Measurements from ENCODE around the gene PDE8B. TPM values are rescaled to one million over a fixed set of nuclear protein-coding genes. Genes with fewer than 3 reads are reported as not detected.
"Not testable (repeated sequence)": the region's sequence is repeated elsewhere in the genome, so short reads cannot be mapped to it uniquely, and the experiment has no call there.

The PDE8B gene
- total RNA-seq, 2 experiments from 2014 or later, result 0.05 TPM; not detected in 1

DNA sequence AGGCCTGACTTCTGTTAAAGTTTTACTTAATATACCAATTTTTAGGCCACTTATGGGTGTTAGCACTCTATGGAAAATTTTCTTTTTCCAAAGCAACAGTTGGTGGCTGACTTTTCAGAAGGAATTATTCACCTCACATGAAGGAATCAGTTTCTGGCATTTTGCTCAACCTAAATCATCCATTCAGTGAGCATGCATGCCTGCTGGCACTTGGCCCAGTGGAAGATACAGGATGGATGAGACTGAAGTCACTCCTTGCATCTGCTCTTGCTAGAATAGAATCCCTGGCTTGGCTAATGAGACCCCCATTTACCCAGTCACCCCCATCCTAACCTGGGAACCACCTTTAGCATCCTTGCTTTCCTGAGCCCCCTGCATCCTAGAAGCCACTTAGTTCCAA lies 149.9 kb downstream of the PDE8B start:
- POLR2A ChIA-PET, result no interaction called here
- no peak for DNase-seq
- CTCF ChIA-PET, result no interaction called here
- Mint-ChIP-seq H3K9me3 (no peaks in the 10 kb centered on the region), H3K27me3 (peaks cover 4% of the 10 kb centered on the region), H3K27ac (no peak overlapping the region), H3K4me1 (peaks cover 14% of the 10 kb centered on the region), H3K36me3 (ENCODE audit: low read depth) (no peaks in the 10 kb centered on the region), H3K4me3 (no peak overlapping the region)

DNA sequence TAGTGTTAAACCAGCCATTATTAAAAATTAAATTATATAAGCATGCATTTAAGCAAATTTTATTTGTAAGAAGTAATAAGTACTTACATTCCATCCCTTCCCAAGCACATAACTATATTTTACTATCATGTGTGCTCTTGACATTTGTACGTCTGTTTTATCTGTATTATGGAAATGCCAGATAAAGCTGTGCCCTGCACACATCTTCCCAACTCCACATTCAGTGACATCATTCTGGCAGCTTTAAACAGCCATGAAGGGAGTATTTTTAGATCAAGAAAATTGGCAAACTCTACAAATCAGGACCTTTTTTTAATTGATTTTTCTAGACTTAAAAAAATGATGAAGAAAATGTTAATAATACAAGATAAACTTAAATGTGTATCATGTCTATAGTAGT lies 150.5 kb downstream of the PDE8B start:
- CTCF ChIA-PET, result no interaction called here
- Mint-ChIP-seq H3K27me3 (peaks cover 4% of the 10 kb centered on the region), H3K4me3 (no peak overlapping the region), H3K4me1 (peaks cover 14% of the 10 kb centered on the region), H3K27ac (no peak overlapping the region), H3K36me3 (ENCODE audit: low read depth) (no peaks in the 10 kb centered on the region), H3K9me3 (no peaks in the 10 kb centered on the region)
- POLR2A ChIA-PET, result no interaction called here
- no peak for DNase-seq

DNA sequence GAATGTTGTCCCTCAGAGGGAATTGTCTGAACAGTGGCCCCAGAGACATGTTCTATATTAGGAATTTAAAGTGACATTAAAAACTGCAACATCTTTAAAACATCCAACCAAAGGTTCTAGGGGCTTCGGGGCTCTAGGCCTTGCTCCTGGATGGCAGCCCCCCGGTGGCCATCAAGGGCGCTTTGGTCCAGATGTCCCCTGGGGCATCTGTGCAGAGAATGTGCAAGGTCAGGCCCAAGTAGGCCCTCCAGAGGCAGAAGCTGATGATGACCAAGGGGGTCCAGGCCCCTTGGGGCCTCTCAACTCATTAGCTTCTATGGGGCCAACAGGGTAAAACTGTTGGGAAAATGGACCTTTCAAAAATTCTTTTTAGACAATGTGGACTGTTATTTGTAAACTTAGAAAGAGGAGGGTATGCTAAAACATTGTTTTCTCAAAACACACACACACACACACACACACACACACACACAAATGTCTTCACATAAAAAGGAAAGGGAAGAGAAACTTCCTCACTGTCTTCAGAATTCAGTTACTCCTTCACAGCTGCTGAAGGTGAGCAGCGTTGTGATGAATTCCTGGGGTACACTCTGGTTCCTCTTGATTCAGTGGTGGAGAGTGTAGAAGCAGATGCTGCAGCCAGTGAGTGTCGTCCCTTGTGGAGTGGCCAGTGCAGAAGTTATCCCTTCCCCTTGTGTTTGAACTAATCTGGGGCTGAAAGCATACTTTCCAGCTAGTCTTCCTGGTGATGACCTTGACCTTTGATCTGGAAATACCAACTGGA lies 156.4 kb downstream of the PDE8B start:
- Mint-ChIP-seq H3K27ac (no peak overlapping the region), H3K4me1 (no peaks in the 10 kb centered on the region), H3K36me3 (ENCODE audit: low read depth) (no peaks in the 10 kb centered on the region), H3K9me3 (no peaks in the 10 kb centered on the region), H3K4me3 (no peak overlapping the region), H3K27me3 (no peaks in the 10 kb centered on the region)
- POLR2A ChIA-PET, result no interaction called here
- no peak for DNase-seq
- CTCF ChIA-PET, result no interaction called here

DNA sequence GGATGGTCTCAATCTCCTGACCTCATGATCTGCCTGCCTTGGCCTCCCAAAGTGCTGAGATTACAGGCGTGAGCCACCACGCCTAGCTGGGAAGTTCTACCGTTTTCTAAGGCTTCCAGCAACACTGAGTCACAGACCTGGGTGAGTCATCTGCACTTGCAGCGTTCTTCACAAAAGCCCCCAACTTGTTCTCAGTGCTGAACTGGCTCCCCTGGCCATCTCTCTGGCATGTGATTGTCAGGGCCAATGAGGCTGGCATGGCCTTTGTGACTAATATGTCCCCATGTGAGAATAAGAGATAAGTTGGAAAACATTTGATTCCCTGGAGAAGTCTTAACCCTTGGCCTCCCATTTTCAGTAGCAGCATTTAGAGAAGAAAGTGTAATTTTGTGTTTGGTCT lies 157.3 kb downstream of the PDE8B start:
- no peak for DNase-seq
- ChIA-PET POLR2A (no interaction called here), CTCF (no interaction called here)
- no peaks in the 10 kb centered on the region for H3K36me3 Mint-ChIP-seq (ENCODE audit: low read depth)
- H3K9me3 Mint-ChIP-seq, result no peaks in the 10 kb centered on the region
- H3K4me1 Mint-ChIP-seq, result no peaks in the 10 kb centered on the region
- H3K27ac Mint-ChIP-seq, result no peak overlapping the region
- no peak overlapping the region for H3K4me3 Mint-ChIP-seq
- peaks cover 4% of the 10 kb centered on the region for H3K27me3 Mint-ChIP-seq

DNA sequence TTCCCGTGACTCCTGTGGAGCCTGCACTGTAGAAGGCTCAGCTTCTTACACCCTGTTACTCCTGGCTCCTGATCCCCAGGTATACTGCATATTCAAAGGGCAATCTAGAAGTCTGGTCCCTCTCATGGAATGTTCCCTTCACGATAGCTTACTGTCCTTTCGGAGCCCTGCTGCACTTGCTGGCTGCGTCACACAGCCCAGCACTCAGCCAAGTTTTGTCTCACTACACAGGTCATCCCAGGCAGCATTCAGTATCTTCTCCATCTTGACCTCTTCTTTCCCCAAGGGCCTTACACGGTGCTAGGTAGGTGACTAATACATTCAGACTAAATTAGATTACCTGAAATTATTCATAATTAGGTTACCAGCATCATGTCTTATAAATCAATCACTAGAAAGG lies 157.9 kb downstream of the PDE8B start:
- Mint-ChIP-seq H3K4me3 (no peak overlapping the region), H3K9me3 (no peaks in the 10 kb centered on the region), H3K4me1 (no peaks in the 10 kb centered on the region), H3K27ac (no peak overlapping the region), H3K36me3 (ENCODE audit: low read depth) (no peaks in the 10 kb centered on the region), H3K27me3 (peaks cover 4% of the 10 kb centered on the region)
- CTCF ChIA-PET, result no interaction called here
- POLR2A ChIA-PET, result no interaction called here
- DNase-seq, result no peak

DNA sequence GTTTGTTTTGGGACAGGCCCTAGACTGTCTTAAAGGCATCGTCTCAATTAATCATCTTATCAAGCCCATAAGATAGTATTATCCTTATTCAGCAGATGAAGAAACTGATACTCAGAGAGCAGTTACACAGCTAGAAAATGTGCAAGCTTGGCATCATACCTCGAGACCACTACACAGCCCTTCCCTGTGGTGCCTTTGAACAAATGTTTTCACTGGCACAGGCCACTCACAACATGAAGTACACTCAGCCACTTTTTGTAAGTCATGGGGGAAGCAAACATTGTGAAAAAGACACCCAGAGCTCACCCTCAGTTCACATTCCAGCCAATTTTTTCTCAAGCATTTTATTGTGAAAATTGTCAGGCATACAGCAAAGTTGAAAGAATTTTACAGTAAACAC lies 159.1 kb downstream of the PDE8B start:
- no peak overlapping the region for H3K27ac Mint-ChIP-seq
- CTCF ChIA-PET, result no interaction called here
- POLR2A ChIA-PET, result no interaction called here

DNA sequence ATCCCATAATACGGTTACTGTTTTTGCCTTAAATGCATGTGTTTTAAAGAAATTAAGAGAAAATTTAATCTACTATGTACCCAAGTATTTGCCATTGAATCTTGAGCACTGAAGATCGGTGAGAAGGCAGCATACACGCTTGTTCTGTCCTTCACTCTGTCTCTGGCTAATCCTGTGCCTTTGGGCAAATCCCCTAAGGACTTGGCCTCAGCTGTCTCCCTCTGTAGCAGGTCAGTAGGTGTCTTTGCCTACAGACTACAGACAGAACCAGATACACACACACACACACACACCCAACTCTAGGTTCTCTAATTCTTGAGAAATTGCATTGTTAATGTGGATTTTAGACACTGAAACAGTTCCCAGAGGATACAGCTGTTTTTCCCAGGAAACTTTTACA lies 164.2 kb downstream of the PDE8B start:
- no peak overlapping the region for H3K4me3 Mint-ChIP-seq
- ChIA-PET CTCF (interaction anchor here (0.9 to 1.1 kb wide), 2 partner anchors 10 to 118 kb away, joined by 3 to 4 read pairs; no protein-coding TSS in a partner anchor), POLR2A (no interaction called here)
- no peak for DNase-seq
- peaks cover 4% of the 10 kb centered on the region for H3K9me3 Mint-ChIP-seq
- H3K36me3 Mint-ChIP-seq (ENCODE audit: low read depth), result no peaks in the 10 kb centered on the region
- H3K27me3 Mint-ChIP-seq, result peaks cover 4% of the 10 kb centered on the region
- H3K4me1 Mint-ChIP-seq, result peaks cover 11% of the 10 kb centered on the region
- H3K27ac Mint-ChIP-seq, result no peak overlapping the region

More for the DNA sequence above, 159.1 kb downstream of the PDE8B start:
- no peak for DNase-seq
- peaks cover 4% of the 10 kb centered on the region for H3K27me3 Mint-ChIP-seq
- H3K36me3 Mint-ChIP-seq (ENCODE audit: low read depth), result no peaks in the 10 kb centered on the region
- H3K9me3 Mint-ChIP-seq, result no peaks in the 10 kb centered on the region
- no peaks in the 10 kb centered on the region for H3K4me1 Mint-ChIP-seq
- H3K4me3 Mint-ChIP-seq, result no peak overlapping the region

DNA sequence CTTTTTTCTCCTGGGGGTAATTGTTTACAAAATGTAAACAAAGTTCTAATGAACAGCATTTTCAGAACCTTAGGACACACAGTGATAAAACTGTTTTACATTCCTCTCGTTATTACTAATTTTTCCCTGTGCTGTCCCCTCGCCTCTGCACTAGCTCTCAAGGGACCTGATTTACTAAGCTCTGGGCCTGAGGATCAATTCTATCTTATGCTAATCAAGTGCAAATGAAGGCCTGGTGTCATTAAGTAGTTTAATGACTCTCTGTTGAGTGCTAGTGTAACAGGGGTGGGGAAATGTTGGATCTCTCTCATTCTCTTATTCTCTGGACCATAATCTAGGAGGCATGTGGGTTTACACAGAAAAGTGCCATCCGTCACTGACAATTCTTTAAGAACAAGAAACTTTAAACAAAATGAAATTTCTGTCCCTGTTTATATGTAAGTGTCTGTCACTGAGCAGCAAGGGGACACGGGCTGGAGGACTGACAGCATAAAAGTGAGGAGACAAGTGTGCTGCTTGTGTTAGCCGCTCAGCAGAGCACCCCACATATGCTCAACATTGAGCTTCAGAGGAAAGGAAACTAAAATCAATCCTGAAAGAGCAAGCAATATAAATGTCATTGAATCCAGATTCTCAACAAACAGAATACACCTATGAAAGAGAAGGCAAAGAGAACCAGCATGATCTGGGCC lies 166.3 kb downstream of the PDE8B start:
- DNase-seq, result no peak
- ChIA-PET POLR2A (no interaction called here), CTCF (no interaction called here)
- H3K4me1 Mint-ChIP-seq, result peaks cover 27% of the 10 kb centered on the region
- peaks cover 4% of the 10 kb centered on the region for H3K9me3 Mint-ChIP-seq
- peaks cover 3% of the 10 kb centered on the region for H3K36me3 Mint-ChIP-seq (ENCODE audit: low read depth)
- peaks cover 4% of the 10 kb centered on the region for H3K27me3 Mint-ChIP-seq
- no peak overlapping the region for H3K4me3 Mint-ChIP-seq
- H3K27ac Mint-ChIP-seq, result no peak overlapping the region

DNA sequence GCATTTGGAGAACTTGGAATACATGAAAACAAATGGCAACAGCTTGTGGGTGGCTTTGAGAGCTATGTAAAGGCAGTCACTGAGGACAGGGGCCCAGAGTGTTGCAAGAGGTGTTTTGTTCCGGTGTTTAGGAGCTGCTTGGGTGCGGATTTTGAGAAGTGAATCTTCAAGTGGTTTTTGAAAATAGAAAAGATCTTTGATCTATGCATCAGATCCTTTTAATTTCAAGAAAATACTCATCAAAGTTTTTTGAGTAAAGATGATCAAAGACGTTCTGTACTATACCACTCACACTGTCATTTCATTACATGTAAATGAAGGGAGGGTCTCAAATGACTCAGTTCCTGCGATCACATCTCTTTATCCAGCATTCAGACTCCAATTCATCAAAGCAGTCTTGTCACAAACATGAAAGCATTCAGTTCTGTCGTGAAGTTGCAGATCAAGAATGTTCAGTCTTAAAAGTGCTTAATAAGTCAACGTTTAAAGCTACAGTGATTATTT lies 169.1 kb downstream of the PDE8B start:
- H3K9me3 Mint-ChIP-seq, result peaks cover 4% of the 10 kb centered on the region
- DNase-seq, result peak; percentile 26
- H3K36me3 Mint-ChIP-seq (ENCODE audit: low read depth), result peaks cover 3% of the 10 kb centered on the region
- peak overlapping the region; percentile 75 for H3K27ac Mint-ChIP-seq
- H3K27me3 Mint-ChIP-seq, result no peaks in the 10 kb centered on the region
- peaks cover 27% of the 10 kb centered on the region for H3K4me1 Mint-ChIP-seq
- CTCF ChIA-PET, result interaction anchor here (1.1 to 1.7 kb wide), 2 partner anchors 22 to 112 kb away, joined by 4 to 11 read pairs; partner anchors contain the start of gene WDR41
- no peak overlapping the region for H3K4me3 Mint-ChIP-seq
- POLR2A ChIA-PET, result interaction anchor here (0.9 to 2.4 kb wide), 5 partner anchors 23 to 113 kb away, joined by 3 to 11 read pairs (median 7); partner anchors contain the start of gene WDR41

DNA sequence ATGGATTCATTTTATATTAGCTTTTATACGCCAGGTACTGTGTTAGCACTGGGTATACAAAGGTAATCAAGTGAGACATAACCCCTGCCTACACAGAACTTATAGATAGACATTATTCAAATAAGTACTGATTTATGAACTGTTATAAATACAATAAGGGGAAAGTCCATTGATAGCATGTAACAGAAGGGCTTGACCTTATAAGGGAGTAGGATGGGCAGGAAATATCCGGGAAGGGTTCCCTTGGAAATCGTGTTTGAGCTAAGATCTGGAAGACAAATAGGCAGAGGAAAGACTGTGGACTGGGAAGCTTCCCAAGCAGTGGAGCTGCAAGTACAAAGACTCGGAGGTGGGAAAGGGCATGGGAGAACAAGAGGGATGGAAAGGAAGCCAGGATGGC lies 170.2 kb downstream of the PDE8B start:
- POLR2A ChIA-PET, result interaction anchor here (1.7 to 2.4 kb wide), 4 partner anchors 24 to 112 kb away, joined by 6 to 11 read pairs (median 8); partner anchors contain the start of gene WDR41

DNA sequence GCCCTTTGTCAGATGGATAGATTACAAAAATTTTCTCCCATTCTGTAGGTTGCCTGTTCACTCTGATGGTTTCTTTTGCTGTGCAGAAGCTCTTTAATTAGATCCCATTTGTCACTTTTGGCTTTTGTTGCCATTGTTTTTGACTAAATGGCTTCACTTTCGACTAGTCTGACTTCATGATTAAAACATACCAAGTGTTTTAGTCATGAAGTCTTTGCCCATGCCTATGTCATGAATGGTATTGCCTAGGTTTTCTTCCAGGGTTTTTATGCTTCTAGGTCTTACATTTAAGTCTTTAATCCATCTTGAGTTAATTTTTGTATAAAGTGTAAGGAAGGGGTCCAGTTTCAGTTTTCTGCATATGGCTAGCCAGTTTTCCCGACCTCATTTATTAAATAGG lies 172.9 kb downstream of the PDE8B start:
- H3K9me3 Mint-ChIP-seq; H3K36me3 Mint-ChIP-seq (ENCODE audit: low read depth); H3K27ac Mint-ChIP-seq; H3K27me3 Mint-ChIP-seq; H3K4me3 Mint-ChIP-seq; CTCF ChIA-PET; POLR2A ChIA-PET; DNase-seq: not testable (repeated sequence)
- H3K4me1 Mint-ChIP-seq, result peaks cover 27% of the 10 kb centered on the region

More for the DNA sequence above, 170.2 kb downstream of the PDE8B start:
- H3K36me3 Mint-ChIP-seq (ENCODE audit: low read depth), result peaks cover 3% of the 10 kb centered on the region
- H3K27me3 Mint-ChIP-seq, result no peaks in the 10 kb centered on the region
- H3K9me3 Mint-ChIP-seq, result peaks cover 4% of the 10 kb centered on the region
- H3K4me3 Mint-ChIP-seq, result no peak overlapping the region
- H3K27ac Mint-ChIP-seq, result no peak overlapping the region
- H3K4me1 Mint-ChIP-seq, result peaks cover 27% of the 10 kb centered on the region
- CTCF ChIA-PET, result interaction anchor here (1.7 kb wide), 1 partner anchor 111 kb away, joined by 11 read pairs; the partner anchor contains the start of gene WDR41
- DNase-seq, result no peak

DNA sequence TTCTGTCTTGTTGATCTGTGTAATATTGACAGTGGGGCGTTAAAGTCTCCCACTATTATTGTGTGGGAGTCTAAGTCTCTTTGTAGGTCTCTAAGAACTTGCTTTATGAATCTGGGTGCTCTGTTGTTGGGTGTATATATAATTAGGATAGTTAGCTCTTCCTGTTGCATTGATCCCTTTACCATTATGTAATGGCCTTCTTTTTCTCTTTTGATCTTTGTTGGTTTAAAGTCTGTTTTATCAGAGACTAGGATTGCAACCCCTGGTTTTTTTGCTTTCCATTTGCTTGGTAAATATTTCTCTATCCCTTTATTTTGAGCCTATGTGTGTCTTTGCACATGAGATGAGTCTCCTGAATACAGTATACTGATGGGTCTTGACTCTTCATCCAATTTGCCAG lies 175.9 kb downstream of the PDE8B start:
- H3K36me3 Mint-ChIP-seq (ENCODE audit: low read depth); POLR2A ChIA-PET; H3K27ac Mint-ChIP-seq; H3K4me1 Mint-ChIP-seq; CTCF ChIA-PET; DNase-seq; H3K4me3 Mint-ChIP-seq; H3K9me3 Mint-ChIP-seq; H3K27me3 Mint-ChIP-seq: not testable (repeated sequence)

DNA sequence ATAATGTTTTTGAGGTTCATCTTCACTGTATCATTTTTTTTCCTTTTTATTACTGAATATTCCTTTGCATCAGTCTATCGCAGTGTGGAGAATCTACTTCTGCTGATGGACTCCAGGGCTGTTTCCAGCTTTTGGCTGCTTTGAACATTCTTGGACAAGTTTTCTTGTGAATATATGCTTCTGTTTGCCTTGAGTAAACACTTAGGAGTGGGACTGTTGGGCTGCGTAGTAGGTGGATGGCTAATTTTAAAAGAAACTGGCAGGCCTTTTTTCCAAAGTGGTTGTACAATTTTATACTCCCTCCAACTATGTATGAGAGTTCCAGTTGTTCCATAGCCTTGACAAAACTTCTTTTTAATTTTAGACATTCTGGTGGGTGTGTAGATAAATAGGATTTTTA lies 179.3 kb downstream of the PDE8B start:
- no peak overlapping the region for H3K27ac Mint-ChIP-seq
- ChIA-PET POLR2A (no interaction called here), CTCF (no interaction called here)
- peaks cover 2% of the 10 kb centered on the region for H3K27me3 Mint-ChIP-seq
- peaks cover 5% of the 10 kb centered on the region for H3K9me3 Mint-ChIP-seq
- no peak for DNase-seq
- no peaks in the 10 kb centered on the region for H3K4me1 Mint-ChIP-seq
- no peak overlapping the region for H3K4me3 Mint-ChIP-seq
- peaks cover 2% of the 10 kb centered on the region for H3K36me3 Mint-ChIP-seq (ENCODE audit: low read depth)

Measured in activated CD4-positive, alpha-beta memory T cell treated with anti-CD3 and anti-CD28 coated beads, Interleukin-2, amount 10 ng/mL, durations not matched to agents 7 days and 5 days (primary cell).